ENCODE data around the gene RAN.

GRCh38 chr12:130835011-130835410, 36.9 kb upstream of the RAN start:
- TF ChIP-seq CTCF (IDR thresholded peaks at IDR 0.05) (no peak), EP300 (IDR thresholded peaks at IDR 0.05) (no peak)
